ENCODE results near the gene PPAN.
A peak's percentile ranks its signal among the peaks of the same experiment; 100 is the strongest.

Gene PPAN

DNA sequence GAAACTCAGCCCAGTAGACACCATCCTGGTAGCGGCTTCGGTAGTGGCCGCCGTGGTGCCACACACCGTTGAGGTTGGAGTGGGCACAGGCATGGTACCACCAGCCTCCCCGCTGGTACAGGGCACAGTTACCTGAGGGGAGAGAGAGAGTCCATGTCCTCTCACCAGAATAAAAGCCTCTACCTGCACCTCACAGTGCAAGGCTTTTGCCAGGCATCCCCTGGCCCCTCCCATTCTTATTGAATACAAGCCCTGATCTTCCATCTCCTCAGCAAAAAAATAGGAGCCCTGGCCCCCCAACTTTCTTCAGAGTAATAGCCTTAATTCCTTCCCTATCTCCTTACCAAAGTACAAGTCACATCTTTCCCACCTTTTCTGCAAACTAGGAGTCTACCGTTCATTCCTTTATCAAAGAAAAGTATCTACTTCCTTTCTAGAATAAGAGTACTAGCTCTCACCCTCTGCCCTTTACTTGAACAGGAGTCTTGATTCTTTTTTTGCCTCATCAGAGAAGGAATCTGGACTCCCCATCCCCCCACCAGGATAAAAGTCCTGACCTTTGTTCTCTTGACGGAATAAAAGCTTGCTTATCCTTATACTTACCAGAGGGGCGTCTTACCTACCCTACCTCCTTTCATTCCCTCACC, 13.4 kb upstream of the PPAN start:
- DNase-seq (ENCODE audit: low read depth, low spot score) = no peak

GRCh38 chr19:10093295-10094186, 12.6 kb upstream of the PPAN start:
- DNase-seq (ENCODE audit: low read depth, low spot score) = no peak

GRCh38 chr19:10095622-10095947, 10.6 kb upstream of the PPAN start:
- no peak for DNase-seq (ENCODE audit: low read depth, low spot score)

DNA sequence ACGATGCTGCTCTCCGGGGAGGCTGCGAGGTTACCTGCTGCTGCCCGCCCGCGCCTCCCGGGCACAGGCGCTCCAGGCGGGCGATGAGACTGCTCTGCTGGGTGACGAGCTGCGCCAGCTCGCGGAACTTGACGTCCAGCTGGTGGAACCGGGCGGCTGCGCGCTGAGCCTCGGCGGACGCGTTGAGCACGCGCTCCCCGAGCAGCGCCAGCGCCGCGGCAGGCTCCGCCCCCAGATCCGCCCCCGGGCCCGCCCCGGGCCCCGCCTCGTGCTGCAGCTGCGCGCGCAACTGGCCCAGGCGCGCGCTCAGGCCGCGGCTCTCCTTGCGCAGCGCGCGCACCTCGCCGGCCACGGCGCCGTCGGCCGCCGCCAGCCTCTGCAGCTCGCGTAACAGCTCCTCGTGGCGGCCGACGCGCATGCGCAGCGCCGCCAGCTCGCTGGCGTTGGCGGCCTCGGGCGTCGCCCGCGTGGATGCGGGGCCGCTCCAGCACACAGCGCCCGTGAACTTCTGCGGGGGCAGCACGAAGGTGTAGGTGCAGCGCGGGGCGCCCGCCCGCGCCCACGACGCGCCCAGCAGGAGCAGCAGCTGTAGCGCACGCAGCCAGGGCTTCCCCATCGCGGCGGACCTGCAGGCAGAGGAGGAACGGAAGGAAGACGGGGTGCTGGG, 10.1 kb upstream of the PPAN start:
- DNase-seq (ENCODE audit: low read depth, low spot score) = peak; percentile 74

- no peak for DNase-seq (ENCODE audit: low read depth, low spot score)
Observed at GRCh38 chr19:10096615-10096963, 9.6 kb upstream of the PPAN start.

DNA sequence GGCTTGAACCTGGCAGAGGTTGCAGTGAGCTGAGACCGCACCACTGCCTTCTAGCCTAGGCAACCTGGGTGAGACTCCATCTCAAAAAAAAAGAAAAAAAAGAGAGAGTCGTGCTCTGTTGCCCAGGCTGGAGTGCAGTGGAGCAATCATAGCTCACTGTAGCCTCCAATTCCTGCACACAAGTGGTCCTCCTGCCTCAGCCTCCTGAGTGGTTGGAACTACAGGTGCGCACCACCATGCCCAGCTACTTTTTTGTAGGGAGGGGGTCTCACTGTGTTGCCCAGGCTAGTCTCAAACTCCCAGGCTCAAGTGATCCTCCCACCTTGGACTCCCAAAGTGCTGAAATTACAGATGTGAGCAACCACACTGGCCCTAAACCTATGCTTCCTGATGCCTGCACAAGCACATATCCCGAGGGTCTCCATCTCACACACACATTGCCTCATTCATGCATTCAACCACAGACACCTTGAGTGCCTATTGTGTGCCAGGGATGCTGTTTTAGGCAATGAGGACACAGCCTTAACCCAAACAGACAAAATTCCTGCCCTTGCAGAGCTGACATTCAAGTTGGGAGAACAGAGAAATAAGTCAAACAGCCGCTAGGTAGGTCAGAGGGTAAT, 5.9 kb upstream of the PPAN start:
- no peak for DNase-seq (ENCODE audit: low read depth, low spot score)

DNA sequence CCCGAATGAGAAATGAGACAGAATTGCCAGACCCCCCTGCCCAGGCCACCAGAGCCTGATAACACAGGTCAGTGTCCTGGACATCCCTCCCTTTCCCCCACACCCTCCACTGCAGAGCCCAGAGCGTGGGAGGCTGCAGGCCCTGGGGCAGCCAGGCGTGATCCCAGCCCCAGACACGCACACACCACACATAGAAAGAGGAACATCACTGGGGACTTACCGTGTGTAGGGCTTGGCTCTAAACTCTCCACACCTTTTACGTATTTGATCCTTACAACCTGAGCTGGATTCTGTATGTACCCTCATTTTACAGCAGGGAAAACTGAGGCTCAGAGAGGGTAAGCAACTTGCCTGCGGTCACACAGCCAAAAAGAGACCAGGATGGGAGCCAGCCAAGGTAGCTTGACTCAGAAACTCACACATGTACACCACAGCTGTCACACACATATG, 3.4 kb upstream of the PPAN start:
- DNase-seq (ENCODE audit: low read depth, low spot score) = no peak

GRCh38 chr19:10104130-10104513, 2.0 kb upstream of the PPAN start:
- DNase-seq (ENCODE audit: low read depth, low spot score) = no peak

GRCh38 chr19:10104665-10105508, 1.3 kb upstream of the PPAN start:
- DNase-seq (ENCODE audit: low read depth, low spot score) = no peak

- peak; percentile 81 for DNase-seq (ENCODE audit: low read depth, low spot score)
Observed at GRCh38 chr19:10105509-10106099, 558 bp upstream of the PPAN start.

GRCh38 chr19:10107254-10107653, 1.1 kb downstream of the PPAN start:
- DNase-seq (ENCODE audit: low read depth, low spot score) = no peak

DNA sequence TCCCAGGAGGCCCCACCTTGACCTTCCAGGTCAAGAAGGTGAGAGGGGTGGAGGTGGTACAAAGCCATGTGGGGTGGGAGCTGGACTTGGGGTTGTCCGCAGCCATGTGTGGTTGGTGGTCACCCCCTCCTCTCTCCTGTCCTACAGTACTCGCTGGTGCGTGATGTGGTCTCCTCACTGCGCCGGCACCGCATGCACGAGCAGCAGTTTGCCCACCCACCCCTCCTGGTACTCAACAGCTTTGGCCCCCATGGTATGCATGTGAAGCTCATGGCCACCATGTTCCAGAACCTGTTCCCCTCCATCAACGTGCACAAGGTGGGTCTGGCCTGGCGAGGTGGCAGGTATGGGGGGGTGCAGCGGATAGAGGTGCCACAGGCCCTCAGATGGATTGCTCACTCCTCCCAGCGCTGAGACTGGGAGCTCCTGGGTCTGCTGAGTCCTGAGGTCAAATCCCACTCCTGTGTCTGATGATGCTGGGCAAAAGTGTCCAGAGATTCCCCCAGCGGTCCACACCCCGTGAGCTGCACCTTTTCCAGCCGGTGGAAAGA, 1.7 kb downstream of the PPAN start:
- no peak for DNase-seq (ENCODE audit: low read depth, low spot score)

- no peak for DNase-seq (ENCODE audit: low read depth, low spot score)
Observed at GRCh38 chr19:10109528-10109927, 3.4 kb downstream of the PPAN start.

GRCh38 chr19:10110076-10110971, 4.2 kb downstream of the PPAN start:
- DNase-seq (ENCODE audit: low read depth, low spot score) = no peak

DNA sequence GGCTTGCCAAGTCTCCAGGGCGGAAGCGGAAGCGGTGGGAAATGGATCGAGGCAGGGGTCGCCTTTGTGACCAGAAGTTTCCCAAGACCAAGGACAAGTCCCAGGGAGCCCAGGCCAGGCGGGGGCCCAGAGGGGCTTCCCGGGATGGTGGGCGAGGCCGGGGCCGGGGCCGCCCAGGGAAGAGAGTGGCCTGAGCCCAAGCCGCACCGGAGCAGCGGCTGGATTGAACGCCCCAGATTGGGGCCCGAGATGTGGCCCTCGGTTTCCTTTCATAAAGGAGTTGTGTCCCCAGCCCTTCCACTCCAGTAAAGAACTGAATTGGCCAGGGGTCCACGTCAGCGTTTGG, 4.8 kb downstream of the PPAN start:
- DNase-seq (ENCODE audit: low read depth, low spot score) = no peak

- DNase-seq (ENCODE audit: low read depth, low spot score) = no peak
Observed at GRCh38 chr19:10111405-10111811, 5.2 kb downstream of the PPAN start, which contains the start of gene P2RY11. TSS of gene P2RY11 (plus strand) at chr19:10111693. CDS start at chr19:10111722, 29 bp downstream.

GRCh38 chr19:10112037-10112761, 6.0 kb downstream of the PPAN start:
- no peak for DNase-seq (ENCODE audit: low read depth, low spot score)

DNA sequence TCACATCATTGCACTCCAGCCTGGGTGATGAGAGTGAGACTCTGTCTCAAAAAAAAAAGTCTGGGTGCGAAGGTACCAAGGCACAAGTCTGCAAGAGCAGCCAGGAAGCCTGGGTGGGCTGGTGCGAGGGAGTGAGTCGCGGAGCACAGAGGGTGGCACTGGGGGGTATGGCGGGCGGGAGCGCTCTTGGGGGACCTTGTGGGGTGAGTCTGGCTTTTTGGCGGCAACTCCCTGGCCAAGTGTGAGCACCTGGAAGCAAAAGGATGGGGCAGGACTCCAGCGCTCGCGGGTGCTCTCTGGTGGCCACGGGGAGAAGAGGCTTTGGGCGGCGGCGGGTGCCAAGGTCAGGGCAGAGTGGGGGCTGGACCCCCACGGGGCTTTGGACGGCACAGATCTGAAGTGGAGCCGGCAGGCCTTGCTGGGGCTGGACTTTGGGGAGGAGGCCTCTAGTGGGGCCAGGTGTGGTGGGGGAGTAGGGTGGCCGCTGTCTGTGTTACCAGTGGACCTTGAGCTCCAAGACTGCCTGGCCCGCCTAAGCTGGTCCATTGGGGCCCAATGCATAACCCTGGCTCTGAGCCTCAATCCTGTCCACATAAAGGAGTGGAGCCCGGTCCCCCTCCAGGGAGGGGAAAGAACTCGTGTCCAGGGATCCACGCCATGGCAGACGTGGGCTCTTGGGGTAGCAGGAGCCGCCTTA, 6.9 kb downstream of the PPAN start:
- no peak for DNase-seq (ENCODE audit: low read depth, low spot score)

All from activated naive CD8-positive, alpha-beta T cell treated with anti-CD3 and anti-CD28 coated beads, Interleukin-2, amount 50 U/mL, for 16 hours (primary cell).